ENCODE data around the gene SLFNL1. TPM values are rescaled to one million over a fixed set of nuclear protein-coding genes. Genes with fewer than 3 reads are reported as not detected.

The SLFNL1 gene
- total and polyA plus RNA-seq, 4 donors: 0.02 to 0.68 (median 0.38) TPM

DNA sequence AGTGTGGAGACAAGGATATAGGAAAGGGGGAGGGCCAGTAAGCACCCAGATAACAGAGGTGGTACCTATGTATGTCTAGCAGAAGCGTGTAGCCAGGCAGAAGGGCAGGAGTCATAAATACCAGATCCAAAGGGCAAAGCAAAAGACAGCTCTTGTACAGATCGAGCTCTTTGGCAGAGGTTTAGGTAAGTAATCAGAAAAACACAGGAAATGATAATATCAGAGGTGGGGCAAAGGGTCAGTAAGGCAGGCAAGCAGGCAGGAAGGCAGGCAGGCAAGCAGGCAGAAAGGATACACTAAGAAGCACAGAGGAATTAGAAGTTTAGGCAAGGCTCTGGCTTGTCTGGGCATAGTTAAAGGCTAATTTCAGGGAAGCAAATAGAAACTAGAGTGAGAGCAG is 22.7 kb upstream of the SLFNL1 start:
- TF ChIP-seq YY1 (IDR thresholded peaks at IDR 0.05) (no peak), SP1 (IDR thresholded peaks at IDR 0.05) (peak; percentile 80), FOXA1 (IDR thresholded peaks at IDR 0.05) (no peak), FOXA2 (IDR thresholded peaks at IDR 0.05) (peak; percentile 14), RXRA (IDR thresholded peaks at IDR 0.05) (peak; percentile 68), NR2F2 (IDR thresholded peaks at IDR 0.05) (peak; percentile 61), EGR1 (IDR thresholded peaks at IDR 0.05; ENCODE audit: low read depth in 2 of 2) (no peak), RAD21 (IDR thresholded peaks at IDR 0.05) (peak in 1 of 2 donors; percentile 47), HNF4G (IDR thresholded peaks at IDR 0.05) (peak; percentile 48), JUND (IDR thresholded peaks at IDR 0.05) (peak; percentile 47 to 69), GABPA (IDR thresholded peaks at IDR 0.05 in 1 of 2, conservative IDR thresholded peaks at IDR 0.05 in 1 of 2) (peak in 1 of 2 donors; percentile 49), HNF4A (conservative IDR thresholded peaks at IDR 0.05) (peak; percentile 84 to 90)
- TF ChIP-seq, protein P1, sequence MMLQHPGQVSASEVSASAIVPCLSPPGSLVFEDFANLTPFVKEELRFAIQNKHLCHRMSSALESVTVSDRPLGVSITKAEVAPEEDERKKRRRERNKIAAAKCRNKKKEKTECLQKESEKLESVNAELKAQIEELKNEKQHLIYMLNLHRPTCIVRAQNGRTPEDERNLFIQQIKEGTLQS (IDR thresholded peaks at IDR 0.05): no peak
- TF ChIP-seq, protein P2, sequence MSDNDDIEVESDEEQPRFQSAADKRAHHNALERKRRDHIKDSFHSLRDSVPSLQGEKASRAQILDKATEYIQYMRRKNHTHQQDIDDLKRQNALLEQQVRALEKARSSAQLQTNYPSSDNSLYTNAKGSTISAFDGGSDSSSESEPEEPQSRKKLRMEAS (IDR thresholded peaks at IDR 0.05): peak; percentile 57
- Histone ChIP-seq H3K9ac (ENCODE audit: low read depth in 1 of 2, low read length in 2 of 2) (no peak overlapping the region), H3K27me3 (ENCODE audit: control insufficient read depth in 4 of 4, insufficient read depth in 4 of 4, low read length in 3 of 4) (no peaks in the 10 kb centered on the region), H3K36me3 (ENCODE audit: control insufficient read depth in 4 of 4, insufficient read depth in 3 of 4, low read depth in 1 of 4, low read length in 3 of 4) (peaks cover 0 to 12% (median 5%) of the 10 kb centered on the region in 4 donors), H3K9me3 (ENCODE audit: control insufficient read depth in 4 of 4, low read length in 3 of 4) (no peaks in the 10 kb centered on the region), H3K4me3 (ENCODE audit: low read depth in 1 of 3, low read length in 3 of 3) (no peak overlapping the region), H3K27ac (ENCODE audit: low read depth in 1 of 2, low read length in 2 of 2) (peak overlapping the region; percentile 69 to 81), H3K4me1 (ENCODE audit: control insufficient read depth in 4 of 4, insufficient read depth in 4 of 4, low read length in 3 of 4) (peaks cover 9 to 32% (median 28%) of the 10 kb centered on the region in 4 donors)
- WGBS: 29% methylated on average over 2 of the region's 2 CpGs
- DNase-seq (ENCODE audit: low spot score): no peak

DNA sequence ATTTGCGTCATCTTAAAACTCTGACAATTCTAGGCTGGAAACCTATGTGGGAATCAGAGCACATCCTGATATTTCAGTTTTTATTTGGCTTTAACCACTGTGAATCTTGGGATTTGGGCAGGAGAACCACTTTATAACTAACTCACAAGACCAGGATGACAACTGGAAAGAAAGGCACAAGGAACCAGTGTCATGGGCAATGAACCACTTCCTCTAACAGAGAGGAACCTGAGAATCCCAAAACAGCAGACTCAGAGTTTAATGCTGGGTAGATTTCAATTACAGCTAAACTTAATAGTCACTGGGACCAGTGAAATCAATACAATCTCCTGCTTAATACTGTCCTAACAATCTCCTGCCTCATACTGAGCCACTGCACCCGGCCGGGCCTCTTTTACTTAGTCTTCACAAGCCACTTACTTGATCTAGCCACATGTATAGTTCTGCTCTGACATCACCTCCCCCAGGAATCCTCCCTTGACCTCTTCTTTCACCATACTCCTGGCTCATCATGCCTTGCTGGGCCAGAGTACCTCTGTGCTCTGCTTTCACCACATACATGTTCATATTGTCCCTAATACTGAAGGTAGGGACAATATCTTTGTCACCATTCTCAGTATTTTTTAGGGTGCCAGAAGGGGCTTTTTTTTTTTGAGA is 20.2 kb upstream of the SLFNL1 start:
- peaks cover 0 to 11% (median 7%) of the 10 kb centered on the region in 4 donors for H3K36me3 ChIP-seq (ENCODE audit: control insufficient read depth in 4 of 4, insufficient read depth in 3 of 4, low read depth in 1 of 4, low read length in 3 of 4)
- TF ChIP-seq YY1 (IDR thresholded peaks at IDR 0.05) (no peak), FOXA1 (IDR thresholded peaks at IDR 0.05) (no peak), RAD21 (IDR thresholded peaks at IDR 0.05) (no peak), NR2F2 (IDR thresholded peaks at IDR 0.05) (no peak), JUND (IDR thresholded peaks at IDR 0.05) (no peak), RXRA (IDR thresholded peaks at IDR 0.05) (no peak), TAF1 (conservative IDR thresholded peaks at IDR 0.05) (no peak), SP1 (IDR thresholded peaks at IDR 0.05) (no peak), HNF4G (IDR thresholded peaks at IDR 0.05) (no peak)
- TF ChIP-seq, protein P3, sequence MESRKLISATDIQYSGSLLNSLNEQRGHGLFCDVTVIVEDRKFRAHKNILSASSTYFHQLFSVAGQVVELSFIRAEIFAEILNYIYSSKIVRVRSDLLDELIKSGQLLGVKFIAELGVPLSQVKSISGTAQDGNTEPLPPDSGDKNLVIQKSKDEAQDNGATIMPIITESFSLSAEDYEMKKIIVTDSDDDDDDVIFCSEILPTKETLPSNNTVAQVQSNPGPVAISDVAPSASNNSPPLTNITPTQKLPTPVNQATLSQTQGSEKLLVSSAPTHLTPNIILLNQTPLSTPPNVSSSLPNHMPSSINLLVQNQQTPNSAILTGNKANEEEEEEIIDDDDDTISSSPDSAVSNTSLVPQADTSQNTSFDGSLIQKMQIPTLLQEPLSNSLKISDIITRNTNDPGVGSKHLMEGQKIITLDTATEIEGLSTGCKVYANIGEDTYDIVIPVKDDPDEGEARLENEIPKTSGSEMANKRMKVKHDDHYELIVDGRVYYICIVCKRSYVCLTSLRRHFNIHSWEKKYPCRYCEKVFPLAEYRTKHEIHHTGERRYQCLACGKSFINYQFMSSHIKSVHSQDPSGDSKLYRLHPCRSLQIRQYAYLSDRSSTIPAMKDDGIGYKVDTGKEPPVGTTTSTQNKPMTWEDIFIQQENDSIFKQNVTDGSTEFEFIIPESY (IDR thresholded peaks at IDR 0.05): no peak
- TF ChIP-seq, protein P4, sequence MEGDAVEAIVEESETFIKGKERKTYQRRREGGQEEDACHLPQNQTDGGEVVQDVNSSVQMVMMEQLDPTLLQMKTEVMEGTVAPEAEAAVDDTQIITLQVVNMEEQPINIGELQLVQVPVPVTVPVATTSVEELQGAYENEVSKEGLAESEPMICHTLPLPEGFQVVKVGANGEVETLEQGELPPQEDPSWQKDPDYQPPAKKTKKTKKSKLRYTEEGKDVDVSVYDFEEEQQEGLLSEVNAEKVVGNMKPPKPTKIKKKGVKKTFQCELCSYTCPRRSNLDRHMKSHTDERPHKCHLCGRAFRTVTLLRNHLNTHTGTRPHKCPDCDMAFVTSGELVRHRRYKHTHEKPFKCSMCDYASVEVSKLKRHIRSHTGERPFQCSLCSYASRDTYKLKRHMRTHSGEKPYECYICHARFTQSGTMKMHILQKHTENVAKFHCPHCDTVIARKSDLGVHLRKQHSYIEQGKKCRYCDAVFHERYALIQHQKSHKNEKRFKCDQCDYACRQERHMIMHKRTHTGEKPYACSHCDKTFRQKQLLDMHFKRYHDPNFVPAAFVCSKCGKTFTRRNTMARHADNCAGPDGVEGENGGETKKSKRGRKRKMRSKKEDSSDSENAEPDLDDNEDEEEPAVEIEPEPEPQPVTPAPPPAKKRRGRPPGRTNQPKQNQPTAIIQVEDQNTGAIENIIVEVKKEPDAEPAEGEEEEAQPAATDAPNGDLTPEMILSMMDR (IDR thresholded peaks at IDR 0.05; ENCODE audit: low read depth, low read length, missing input control): no peak
- TF ChIP-seq, protein P1 (IDR thresholded peaks at IDR 0.05): no peak
- TF ChIP-seq, protein P2 (IDR thresholded peaks at IDR 0.05): no peak
- TF ChIP-seq, protein P5, sequence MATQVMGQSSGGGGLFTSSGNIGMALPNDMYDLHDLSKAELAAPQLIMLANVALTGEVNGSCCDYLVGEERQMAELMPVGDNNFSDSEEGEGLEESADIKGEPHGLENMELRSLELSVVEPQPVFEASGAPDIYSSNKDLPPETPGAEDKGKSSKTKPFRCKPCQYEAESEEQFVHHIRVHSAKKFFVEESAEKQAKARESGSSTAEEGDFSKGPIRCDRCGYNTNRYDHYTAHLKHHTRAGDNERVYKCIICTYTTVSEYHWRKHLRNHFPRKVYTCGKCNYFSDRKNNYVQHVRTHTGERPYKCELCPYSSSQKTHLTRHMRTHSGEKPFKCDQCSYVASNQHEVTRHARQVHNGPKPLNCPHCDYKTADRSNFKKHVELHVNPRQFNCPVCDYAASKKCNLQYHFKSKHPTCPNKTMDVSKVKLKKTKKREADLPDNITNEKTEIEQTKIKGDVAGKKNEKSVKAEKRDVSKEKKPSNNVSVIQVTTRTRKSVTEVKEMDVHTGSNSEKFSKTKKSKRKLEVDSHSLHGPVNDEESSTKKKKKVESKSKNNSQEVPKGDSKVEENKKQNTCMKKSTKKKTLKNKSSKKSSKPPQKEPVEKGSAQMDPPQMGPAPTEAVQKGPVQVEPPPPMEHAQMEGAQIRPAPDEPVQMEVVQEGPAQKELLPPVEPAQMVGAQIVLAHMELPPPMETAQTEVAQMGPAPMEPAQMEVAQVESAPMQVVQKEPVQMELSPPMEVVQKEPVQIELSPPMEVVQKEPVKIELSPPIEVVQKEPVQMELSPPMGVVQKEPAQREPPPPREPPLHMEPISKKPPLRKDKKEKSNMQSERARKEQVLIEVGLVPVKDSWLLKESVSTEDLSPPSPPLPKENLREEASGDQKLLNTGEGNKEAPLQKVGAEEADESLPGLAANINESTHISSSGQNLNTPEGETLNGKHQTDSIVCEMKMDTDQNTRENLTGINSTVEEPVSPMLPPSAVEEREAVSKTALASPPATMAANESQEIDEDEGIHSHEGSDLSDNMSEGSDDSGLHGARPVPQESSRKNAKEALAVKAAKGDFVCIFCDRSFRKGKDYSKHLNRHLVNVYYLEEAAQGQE (IDR thresholded peaks at IDR 0.05): no peak

More for the DNA sequence above, 20.2 kb upstream of the SLFNL1 start:
- no peaks in the 10 kb centered on the region for H3K9me3 ChIP-seq (ENCODE audit: control insufficient read depth in 4 of 4, low read length in 3 of 4)
- H3K27ac ChIP-seq (ENCODE audit: low read depth in 1 of 2, low read length in 2 of 2): no peak overlapping the region
- no peak overlapping the region for H3K4me3 ChIP-seq (ENCODE audit: low read depth in 1 of 3, low read length in 3 of 3)
- H3K9ac ChIP-seq (ENCODE audit: low read depth in 1 of 2, low read length in 2 of 2): no peak overlapping the region
- no peak for DNase-seq (ENCODE audit: low spot score)
- WGBS: 96% methylated on average over 3 of the region's 3 CpGs
- H3K27me3 ChIP-seq (ENCODE audit: control insufficient read depth in 4 of 4, insufficient read depth in 4 of 4, low read length in 3 of 4): no peaks in the 10 kb centered on the region
- peaks cover 9 to 38% (median 31%) of the 10 kb centered on the region in 4 donors for H3K4me1 ChIP-seq (ENCODE audit: control insufficient read depth in 4 of 4, insufficient read depth in 4 of 4, low read length in 3 of 4)
